Large intestine (tissue), 3 donors: ENCODE results near the gene EDDM13. TPM values are rescaled to one million over a fixed set of nuclear protein-coding genes. Genes with fewer than 3 reads are reported as not detected.

Source experiments
- DNase-seq, 2 donors: peaks; one replicate each; pipeline versions ENCODE4 v3.0.0 to v3.0.0-alpha.2; 2013
- H3K27ac ChIP-seq: one replicate; pipeline ENCODE4 v1.5.1; 2013; ENCODE audit warnings: low read length
- H3K27me3 ChIP-seq: 2 replicates; pipeline ENCODE4 v1.6.1; 2013; ENCODE audit warnings: low read length; ENCODE audit not compliant: control insufficient read depth, insufficient read depth
- H3K36me3 ChIP-seq: 2 replicates; pipeline ENCODE4 v1.6.1; 2013; ENCODE audit warnings: low read length; ENCODE audit not compliant: control insufficient read depth, insufficient read depth
- H3K4me1 ChIP-seq: one replicate; pipeline ENCODE4 v1.6.1; 2013; ENCODE audit warnings: low read length; ENCODE audit not compliant: control insufficient read depth, insufficient read depth
- H3K4me3 ChIP-seq: one replicate; pipeline ENCODE4 v1.5.1; 2013; ENCODE audit warnings: low read length
- H3K9me3 ChIP-seq: one replicate; pipeline ENCODE4 v1.6.1; 2013; ENCODE audit warnings: mild to moderate bottlenecking, low read depth, low read length, moderate library complexity; ENCODE audit not compliant: control insufficient read depth
- WGBS: methylation state at CpG from one replicate; pipeline ENCODE4 v1.1.5; 2013; ENCODE audit warnings: low lambda C conversion rate; ENCODE audit not compliant: insufficient coverage; 5-methylcytosine and 5-hydroxymethylcytosine counted together
- polyA plus RNA-seq: library from polyadenylated mRNA; unstranded; fragments of 120-200 nt; gene quantifications from one replicate; pipeline ENCODE4 v1.2.1, GENCODE V29; 2013

EDDM13 gene
- polyA plus RNA-seq, 1 donor, result 1.2 TPM

DNA sequence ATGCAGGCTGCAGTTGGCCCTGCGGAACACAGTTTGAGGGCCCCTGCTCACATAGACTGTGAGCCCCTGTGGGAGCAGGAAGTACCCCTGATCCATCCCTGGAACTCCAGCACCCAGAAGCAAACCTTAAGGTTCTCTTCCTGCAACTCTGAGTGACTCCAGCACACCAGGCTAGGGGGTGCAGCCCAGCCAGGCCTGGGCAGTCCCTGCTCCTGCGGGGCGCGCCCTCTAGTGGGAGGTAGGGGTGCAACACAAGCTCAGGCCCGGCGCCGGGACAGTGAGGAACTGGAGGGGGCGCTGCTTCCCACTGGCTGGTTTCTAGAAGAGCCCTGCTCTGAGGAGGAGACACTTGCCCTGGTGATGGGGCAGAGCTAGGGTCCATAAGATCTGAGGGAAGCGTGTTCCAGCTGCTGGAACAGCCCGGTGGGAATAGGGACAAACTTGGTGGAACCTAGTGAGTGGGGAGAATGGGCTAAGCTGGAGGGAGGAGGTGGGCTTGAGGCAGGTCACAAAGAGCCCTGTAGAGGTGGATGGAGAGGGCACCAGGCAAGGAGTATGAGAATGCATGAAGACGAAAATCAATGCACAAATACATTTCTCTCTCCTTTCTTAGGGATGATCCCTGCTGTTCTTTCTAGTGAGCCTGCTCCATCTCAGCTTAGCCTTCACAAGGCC lies 37.1 kb downstream of the EDDM13 start:
- WGBS, result no CpG with 5 or more reads among the region's 11 CpGs
- Histone ChIP-seq H3K27me3 (no peaks in the 10 kb centered on the region), H3K4me3 (no peak overlapping the region), H3K9me3 (no peaks in the 10 kb centered on the region), H3K4me1 (no peaks in the 10 kb centered on the region), H3K36me3 (peaks cover 15% of the 10 kb centered on the region), H3K27ac (no peak overlapping the region)
- DNase-seq, result no peak

DNA sequence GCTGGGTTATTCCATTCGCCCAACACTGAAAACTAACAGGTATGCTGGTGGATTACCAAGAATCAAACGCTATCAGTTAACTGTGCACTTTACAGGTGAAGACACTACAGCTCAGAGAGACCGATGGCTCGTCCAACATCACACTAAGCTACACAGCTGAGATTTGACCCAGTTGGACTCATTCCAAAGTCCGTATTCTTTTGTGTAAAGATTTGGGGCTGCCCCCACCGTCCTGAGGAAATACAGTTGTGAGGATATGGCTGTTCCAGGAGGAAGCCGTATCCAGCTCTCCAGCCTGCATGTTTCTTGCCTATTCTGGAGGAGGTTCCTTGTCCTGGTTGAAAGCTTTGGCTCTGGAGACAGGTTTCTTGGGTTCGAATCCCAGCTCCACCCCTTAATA lies 37.9 kb downstream of the EDDM13 start:
- H3K4me3 ChIP-seq, result no peak overlapping the region
- no CpG with 5 or more reads among the region's 8 CpGs for WGBS
- no peak overlapping the region for H3K27ac ChIP-seq
- no peaks in the 10 kb centered on the region for H3K27me3 ChIP-seq
- DNase-seq, result no peak
- H3K36me3 ChIP-seq, result peaks cover 14% of the 10 kb centered on the region
- H3K4me1 ChIP-seq, result peaks cover 2% of the 10 kb centered on the region
- H3K9me3 ChIP-seq, result no peaks in the 10 kb centered on the region

DNA sequence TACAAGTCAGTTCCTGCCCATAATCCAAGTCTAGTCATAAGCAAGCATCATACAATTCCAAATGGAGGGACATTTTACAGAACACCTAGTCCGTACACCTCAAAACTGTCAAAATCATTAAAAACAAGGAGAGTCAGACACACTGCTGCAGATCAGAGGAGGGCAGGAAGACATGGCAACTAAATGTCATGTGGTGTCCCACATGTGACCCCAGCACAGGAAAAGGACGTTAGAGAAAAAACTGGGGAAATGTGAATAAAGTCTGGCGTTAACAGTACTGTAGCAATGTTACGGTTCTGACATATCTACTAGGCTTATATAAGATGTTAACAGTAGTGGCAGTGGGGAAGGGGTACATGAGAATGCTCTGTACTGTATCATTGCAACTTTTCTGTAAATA lies 39.8 kb downstream of the EDDM13 start:
- Histone ChIP-seq H3K4me1 (peaks cover 4% of the 10 kb centered on the region), H3K9me3 (no peaks in the 10 kb centered on the region), H3K36me3 (peaks cover 12% of the 10 kb centered on the region), H3K27me3 (no peaks in the 10 kb centered on the region), H3K4me3 (no peak overlapping the region), H3K27ac (no peak overlapping the region)
- 86% methylated on average over 3 of the region's 4 CpGs for WGBS
- DNase-seq, result no peak

DNA sequence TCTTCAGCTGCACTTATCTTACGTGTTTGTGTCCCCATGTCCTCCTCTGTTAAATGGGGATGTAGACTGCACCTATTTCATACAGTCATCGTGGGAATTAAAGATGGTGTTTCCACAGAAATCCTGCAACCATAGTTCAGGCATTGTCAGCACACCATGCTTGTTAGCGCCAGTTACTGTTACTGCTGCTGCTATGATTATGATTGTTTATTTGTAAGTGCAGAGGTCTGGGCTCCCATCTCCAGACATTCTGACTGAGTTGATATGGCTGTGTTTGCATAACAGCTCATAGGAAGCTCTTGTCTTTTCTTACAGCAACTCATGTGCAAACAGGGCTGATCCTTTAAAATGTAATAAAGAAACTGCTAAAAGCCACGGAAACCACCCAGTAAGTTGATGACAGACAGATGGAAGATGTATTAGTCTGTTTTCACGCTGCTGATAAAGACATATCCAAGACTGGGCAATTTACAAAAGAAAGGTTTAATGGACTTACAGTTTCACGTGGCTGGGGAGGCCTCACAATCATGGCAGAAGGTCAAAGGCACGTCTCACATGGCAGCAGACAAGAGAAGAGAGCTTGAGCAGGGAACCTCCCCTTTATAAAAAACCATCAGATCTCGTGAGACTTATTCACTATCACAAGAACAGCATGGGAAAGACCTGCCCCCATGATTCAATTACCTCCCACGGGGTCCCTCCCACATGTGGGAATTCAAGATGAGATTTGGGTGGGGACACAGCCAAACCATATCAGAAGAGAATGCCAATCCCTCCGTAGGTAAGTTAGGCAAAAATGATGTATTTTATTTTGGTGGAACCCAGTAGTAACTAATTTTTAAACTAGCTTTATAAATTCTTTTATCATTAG lies 40.5 kb downstream of the EDDM13 start:
- DNase-seq, result no peak
- Histone ChIP-seq H3K36me3 (peaks cover 12% of the 10 kb centered on the region), H3K27ac (no peak overlapping the region), H3K4me3 (no peak overlapping the region), H3K9me3 (no peaks in the 10 kb centered on the region), H3K27me3 (no peaks in the 10 kb centered on the region), H3K4me1 (peaks cover 4% of the 10 kb centered on the region)
- 88% methylated on average over 4 of the region's 10 CpGs for WGBS

DNA sequence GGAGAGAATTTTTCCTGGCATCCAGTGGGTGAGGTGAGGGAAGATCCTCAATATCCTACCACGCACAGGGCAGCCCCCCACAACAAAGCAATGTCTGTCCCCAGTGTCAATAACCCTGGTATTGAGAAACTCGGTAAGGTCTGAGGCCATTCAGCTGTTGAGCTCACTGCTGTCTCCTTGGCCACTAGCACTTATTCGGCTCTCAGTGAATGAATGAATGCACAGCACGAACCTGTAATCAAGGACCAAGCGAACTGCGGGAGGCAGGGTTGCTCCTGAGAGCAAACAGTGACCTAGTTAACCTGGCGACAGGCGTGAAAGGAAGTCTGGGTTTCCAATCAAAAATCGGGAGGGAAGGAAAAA lies 41.5 kb downstream of the EDDM13 start:
- H3K9me3 ChIP-seq, result no peaks in the 10 kb centered on the region
- peaks cover 10% of the 10 kb centered on the region for H3K36me3 ChIP-seq
- no peaks in the 10 kb centered on the region for H3K27me3 ChIP-seq
- peak overlapping the region; percentile 70 for H3K4me3 ChIP-seq
- DNase-seq, result peak in 1 of 2 donors; percentile 51
- peak overlapping the region; percentile 84 for H3K27ac ChIP-seq
- WGBS, result 0% methylated on average over 4 of the region's 9 CpGs
- H3K4me1 ChIP-seq, result peaks cover 4% of the 10 kb centered on the region

DNA sequence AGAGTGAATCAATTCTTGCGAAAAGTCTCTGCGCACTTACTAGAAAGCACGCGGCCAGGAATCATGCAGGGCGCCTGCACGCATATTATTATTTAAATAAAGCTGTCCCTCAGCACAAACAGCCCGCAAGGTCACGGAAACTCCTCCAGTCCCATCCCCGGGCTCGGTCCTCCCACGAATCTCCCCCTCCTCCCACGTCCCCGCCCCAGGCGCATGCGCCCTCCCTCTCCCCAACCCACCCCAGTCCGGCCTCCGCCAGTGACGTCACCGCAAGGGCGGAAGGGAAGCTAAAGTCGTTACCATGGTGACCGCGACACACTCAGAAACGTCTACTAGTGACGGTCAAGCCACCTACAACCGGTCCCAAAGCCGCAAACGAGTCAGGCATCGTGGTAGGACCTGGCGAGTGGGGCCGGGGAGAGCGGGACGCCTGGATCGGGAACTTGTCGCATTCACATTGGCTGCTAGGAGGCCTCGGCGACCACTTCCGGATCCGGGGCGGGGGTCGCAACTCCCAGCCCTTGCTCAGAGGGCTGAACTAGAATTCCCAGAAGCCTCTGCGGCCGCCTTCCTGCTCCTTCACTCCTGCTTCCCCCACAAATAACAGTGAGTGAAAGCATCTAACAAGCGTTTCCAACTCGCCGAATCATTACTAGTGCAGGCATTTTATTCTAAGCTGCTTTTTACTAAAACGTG lies 42.0 kb downstream of the EDDM13 start, which contains the start of gene ZSCAN5A:
Gene ZSCAN5A (minus strand): TSS at position 459 of the 696 bp plus-strand sequence. CDS start 89,793 bp downstream, outside the sequence.
- Histone ChIP-seq H3K9me3 (no peaks in the 10 kb centered on the region), H3K4me3 (peak within 1 kb of the TSS; percentile 70), H3K27me3 (no peaks in the 10 kb centered on the region), H3K27ac (peak within 1 kb of the TSS; percentile 84), H3K36me3 (peaks cover 10% of the 10 kb centered on the region), H3K4me1 (peaks cover 4% of the 10 kb centered on the region)
- no CpG with 5 or more reads among the region's 47 CpGs for WGBS
- peak; percentile 96 to 99 for DNase-seq

DNA sequence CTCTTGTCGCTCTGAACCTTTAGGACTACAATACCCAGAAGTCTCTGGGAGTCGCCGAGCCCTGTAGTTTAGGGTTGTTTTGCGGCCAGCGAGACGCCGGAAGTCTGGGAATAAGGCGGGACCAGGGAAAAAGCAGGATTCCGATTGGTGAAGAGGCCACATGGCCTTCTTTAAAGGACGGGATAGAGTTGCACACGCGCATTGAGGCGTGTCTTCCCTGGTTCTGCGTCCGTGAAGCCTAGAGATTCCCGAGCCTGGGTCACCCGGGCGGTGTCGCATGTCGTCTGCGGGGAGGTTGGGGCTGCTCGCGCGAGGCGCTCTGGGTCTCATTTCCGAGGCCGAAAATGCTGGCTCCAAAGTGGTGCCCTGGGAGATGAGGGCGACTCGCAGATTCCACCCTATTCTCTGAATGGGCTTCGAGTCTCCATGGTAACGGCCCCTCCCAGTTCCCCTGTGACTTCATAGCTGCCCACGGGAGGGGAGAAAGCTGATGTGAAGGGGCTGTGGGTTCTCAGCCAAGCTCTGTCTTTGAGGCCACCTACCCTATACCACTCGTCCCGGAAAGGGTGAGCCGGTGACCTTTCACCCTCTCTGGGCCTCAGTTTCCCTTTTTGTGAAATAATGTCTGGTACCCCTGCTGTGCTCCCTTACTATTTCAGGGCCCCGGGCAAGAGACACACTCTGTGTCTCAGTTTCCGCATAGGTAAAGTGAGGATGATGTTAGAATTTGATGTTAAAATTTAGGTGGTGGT lies 42.7 kb downstream of the EDDM13 start:
- Histone ChIP-seq H3K9me3 (no peaks in the 10 kb centered on the region), H3K27ac (peak overlapping the region; percentile 84), H3K36me3 (peaks cover 10% of the 10 kb centered on the region), H3K4me3 (peak overlapping the region; percentile 70), H3K27me3 (no peaks in the 10 kb centered on the region), H3K4me1 (peaks cover 4% of the 10 kb centered on the region)
- no CpG with 5 or more reads among the region's 37 CpGs for WGBS
- peak; percentile 98 to 99 for DNase-seq

DNA sequence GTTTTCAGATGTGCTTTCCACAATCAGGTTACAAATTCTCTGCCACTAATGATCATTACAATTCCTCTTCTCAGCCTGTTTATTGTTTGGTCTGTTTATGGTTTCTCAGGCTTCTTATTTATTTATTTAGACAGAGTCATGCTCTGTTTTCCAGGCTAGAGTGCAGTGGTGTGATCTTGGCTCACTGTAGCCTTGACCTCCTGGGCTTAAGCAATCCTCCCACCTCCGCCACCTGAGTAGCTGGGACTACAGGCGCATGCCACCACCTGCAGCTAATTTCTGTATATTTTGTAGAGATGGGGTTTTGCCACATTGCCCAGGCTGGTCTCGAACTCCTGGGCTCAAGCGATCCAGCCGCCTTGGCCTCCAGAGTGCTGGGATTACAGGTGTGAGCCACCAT lies 44.2 kb downstream of the EDDM13 start:
- Histone ChIP-seq H3K27me3 (no peaks in the 10 kb centered on the region), H3K9me3 (no peaks in the 10 kb centered on the region), H3K4me1 (peaks cover 4% of the 10 kb centered on the region), H3K27ac (no peak overlapping the region), H3K36me3 (peaks cover 6% of the 10 kb centered on the region), H3K4me3 (no peak overlapping the region)
- DNase-seq, result no peak
- WGBS, result no CpG with 5 or more reads among the region's 5 CpGs

DNA sequence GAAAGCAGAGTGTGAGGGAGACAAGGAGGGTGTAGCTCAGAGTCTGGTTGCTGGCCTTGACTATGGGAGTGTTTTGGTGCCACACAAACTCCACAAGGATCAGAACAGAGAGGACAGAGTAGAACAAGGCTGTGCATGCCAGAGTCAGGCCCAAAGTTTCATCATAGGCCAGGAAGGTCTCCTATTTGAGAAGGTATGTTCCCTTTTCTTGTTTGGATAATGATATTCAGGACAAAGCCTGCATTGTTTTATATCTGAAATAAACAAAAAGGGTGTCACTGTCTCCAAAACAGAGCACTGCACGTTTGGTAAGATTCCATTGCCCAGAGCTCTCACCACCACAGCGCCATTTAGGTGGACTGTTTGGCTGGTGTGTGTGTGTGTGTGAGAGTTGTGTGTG lies 45.2 kb downstream of the EDDM13 start:
- no peaks in the 10 kb centered on the region for H3K9me3 ChIP-seq
- no peak for DNase-seq
- H3K27ac ChIP-seq, result no peak overlapping the region
- no peak overlapping the region for H3K4me3 ChIP-seq
- H3K27me3 ChIP-seq, result no peaks in the 10 kb centered on the region
- peaks cover under 1% of the 10 kb centered on the region for H3K36me3 ChIP-seq
- no CpG with 5 or more reads among the region's 2 CpGs for WGBS
- H3K4me1 ChIP-seq, result peaks cover 4% of the 10 kb centered on the region

DNA sequence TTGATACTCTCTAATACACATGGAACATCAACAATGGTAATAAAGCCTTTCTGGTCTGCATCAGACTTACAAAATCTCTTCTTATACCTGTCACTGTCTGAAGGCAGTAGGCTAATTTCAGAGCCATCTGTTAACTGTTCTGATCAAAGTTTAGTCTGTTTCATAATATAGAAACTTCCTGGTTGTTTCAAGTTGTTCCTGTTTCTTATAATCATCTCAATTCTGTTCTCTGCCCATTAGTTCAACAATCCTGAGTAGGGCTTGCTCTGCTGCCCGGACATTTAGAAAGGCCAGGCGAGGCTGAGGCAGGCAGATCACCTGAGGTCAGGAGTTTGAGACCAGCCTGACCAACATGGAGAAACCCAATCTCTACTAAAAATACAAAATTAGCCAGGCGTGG lies 47.4 kb downstream of the EDDM13 start:
- peaks cover 4% of the 10 kb centered on the region for H3K4me1 ChIP-seq
- H3K27ac ChIP-seq, result no peak overlapping the region
- no peaks in the 10 kb centered on the region for H3K27me3 ChIP-seq
- no peaks in the 10 kb centered on the region for H3K36me3 ChIP-seq
- H3K9me3 ChIP-seq, result no peaks in the 10 kb centered on the region
- H3K4me3 ChIP-seq, result no peak overlapping the region
- WGBS, result no CpG with 5 or more reads among the region's 3 CpGs
- DNase-seq, result no peak
